Stimulated activated CD4-positive, alpha-beta T cell treated with anti-CD3 and anti-CD28 coated beads, Interleukin-15, amount 100 ng/mL, for 24 hours (primary cell): ENCODE measurements around the gene OTOP3.

Source experiments
- DNase-seq: peaks from one replicate; pipeline ENCODE4 v3.0.0-alpha.2; 2020

Gene OTOP3

GRCh38 chr17:74987909-74988711, 52.4 kb downstream of the OTOP3 start:
- peak; percentile 44 for DNase-seq

DNA sequence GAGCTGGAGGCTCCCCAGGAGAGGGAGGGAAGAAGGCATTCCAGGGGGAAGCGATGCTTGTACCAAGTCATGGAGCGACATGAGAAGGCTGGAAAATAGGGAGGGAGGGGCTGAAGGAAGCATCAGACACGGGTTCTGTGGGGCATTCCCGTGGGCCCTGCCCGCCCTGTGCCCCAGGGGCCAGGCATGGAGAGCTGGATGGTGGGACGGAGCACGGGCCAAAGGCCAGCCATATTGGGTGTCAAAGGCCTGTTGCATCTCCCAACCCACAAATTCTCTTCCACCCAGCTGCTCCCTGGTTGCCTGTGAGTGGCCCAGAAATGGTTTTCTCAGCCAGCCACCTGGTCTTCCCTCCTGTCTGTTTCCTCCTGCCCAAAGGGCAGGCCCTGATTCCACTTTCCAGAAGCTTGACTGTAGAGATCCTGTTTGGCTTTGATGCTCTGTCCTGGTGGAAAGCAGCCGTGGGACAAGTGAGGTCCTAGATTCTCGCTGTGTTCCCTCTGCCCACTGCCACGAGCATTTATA, 54.9 kb downstream of the OTOP3 start:
- no peak for DNase-seq

GRCh38 chr17:74992223-74992622, 56.5 kb downstream of the OTOP3 start:
- no peak for DNase-seq

DNA sequence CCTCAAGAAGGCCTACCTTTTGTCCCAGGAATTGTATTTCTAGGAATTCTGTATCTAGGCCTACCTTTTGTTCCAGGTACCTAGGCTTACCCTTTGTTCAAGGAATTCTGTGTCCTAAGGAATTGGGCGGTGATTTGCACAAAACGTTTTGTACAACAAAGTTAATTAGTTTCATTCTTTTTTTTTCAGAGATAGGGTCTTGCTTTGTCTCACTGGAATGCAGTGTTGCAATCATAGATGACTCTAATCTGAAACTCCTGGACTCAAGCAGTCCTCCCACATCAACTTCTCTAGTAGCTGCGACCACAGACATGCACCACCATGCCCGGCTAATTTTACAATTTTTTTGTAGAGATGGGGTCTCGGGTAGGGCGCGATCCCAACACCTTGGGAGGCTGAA, 58.7 kb downstream of the OTOP3 start:
- DNase-seq: no peak

- no peak for DNase-seq
Measured at GRCh38 chr17:74995847-74996246, 60.1 kb downstream of the OTOP3 start.

- no peak for DNase-seq
Measured at GRCh38 chr17:74998783-74999182, 63.1 kb downstream of the OTOP3 start.

DNA sequence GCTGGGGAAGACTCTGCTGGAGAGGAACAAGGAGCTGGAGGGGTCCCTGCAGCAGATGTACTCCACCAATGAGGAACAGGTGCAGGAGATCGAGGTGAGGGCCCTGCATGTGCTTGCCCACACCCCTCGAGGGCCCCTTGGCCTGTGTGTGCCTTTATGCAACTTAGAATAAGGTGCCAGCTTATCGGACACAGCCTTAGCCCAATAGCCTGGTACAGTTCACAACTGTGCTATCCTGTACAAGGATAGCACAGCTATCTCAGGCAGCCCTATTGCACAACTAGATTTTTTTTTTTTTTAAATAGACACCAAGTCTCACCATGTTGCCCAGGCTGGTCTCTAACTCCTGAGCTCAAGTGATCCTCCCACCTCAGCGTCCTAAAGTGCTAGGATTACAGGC, 63.8 kb downstream of the OTOP3 start:
- no peak for DNase-seq
